NCI-H1092 treated with DMSO at 0.1 percent for 48 hours (cell line): ENCODE results near the gene FBXL13.
"Not testable (repeated sequence)": the region's sequence is repeated elsewhere in the genome, so short reads cannot be mapped to it uniquely, and the experiment has no call there.

Source experiments
- DNase-seq: peaks from one replicate; lab custom pipeline; 2025; lab: John Stamatoyannopoulos, UW

Gene FBXL13

GRCh38 chr7:102859084-102859798 is 215.4 kb downstream of the FBXL13 start:
- DNase-seq = no peak

- no peak for DNase-seq
Observed at GRCh38 chr7:102856036-102856435, 218.6 kb downstream of the FBXL13 start.

GRCh38 chr7:102849538-102849937 is 225.1 kb downstream of the FBXL13 start:
- no peak for DNase-seq

GRCh38 chr7:102849079-102849478 is 225.5 kb downstream of the FBXL13 start:
- DNase-seq = no peak

GRCh38 chr7:102845346-102845745 is 229.2 kb downstream of the FBXL13 start:
- no peak for DNase-seq

GRCh38 chr7:102843850-102844249 is 230.7 kb downstream of the FBXL13 start:
- no peak for DNase-seq

GRCh38 chr7:102842284-102842683 is 232.3 kb downstream of the FBXL13 start:
- DNase-seq = no peak

- peak; percentile 12 for DNase-seq
Observed at GRCh38 chr7:102841290-102841689, 233.3 kb downstream of the FBXL13 start.

- DNase-seq = no peak
Observed at GRCh38 chr7:102840404-102840803, 234.2 kb downstream of the FBXL13 start.

- not testable (repeated sequence) for DNase-seq
Observed at GRCh38 chr7:102838572-102839101, 236.0 kb downstream of the FBXL13 start.

- DNase-seq = no peak
Observed at GRCh38 chr7:102837802-102838201, 236.8 kb downstream of the FBXL13 start.

- no peak for DNase-seq
Observed at GRCh38 chr7:102836977-102837376, 237.6 kb downstream of the FBXL13 start.

GRCh38 chr7:102836191-102836919 is 238.2 kb downstream of the FBXL13 start:
- DNase-seq = no peak

GRCh38 chr7:102834999-102835398 is 239.6 kb downstream of the FBXL13 start:
- DNase-seq = no peak

GRCh38 chr7:102834466-102834865 is 240.1 kb downstream of the FBXL13 start:
- DNase-seq = no peak

GRCh38 chr7:102833343-102833742 is 241.3 kb downstream of the FBXL13 start:
- no peak for DNase-seq

- DNase-seq = no peak
Observed at GRCh38 chr7:102832674-102833073, 241.9 kb downstream of the FBXL13 start.

GRCh38 chr7:102830197-102830596 is 244.4 kb downstream of the FBXL13 start:
- DNase-seq = no peak

- no peak for DNase-seq
Observed at GRCh38 chr7:102829075-102829474, 245.5 kb downstream of the FBXL13 start.

- no peak for DNase-seq
Observed at GRCh38 chr7:102828286-102828685, 246.3 kb downstream of the FBXL13 start.

- DNase-seq = no peak
Observed at GRCh38 chr7:102823390-102824119, 251.0 kb downstream of the FBXL13 start.

GRCh38 chr7:102821994-102822747 is 252.4 kb downstream of the FBXL13 start:
- no peak for DNase-seq
